Measurements from ENCODE around the gene FLOT1. TPM values are rescaled to one million over a fixed set of nuclear protein-coding genes. Genes with fewer than 3 reads are reported as not detected.

Gene FLOT1
- total RNA-seq, 2 experiments from 2014 or later, result 31.6 TPM

- ChIA-PET POLR2A (interaction anchor here (1.3 to 2.3 kb wide), 3 partner anchors 9 to 12 kb away, joined by 4 to 7 read pairs (median 4); no protein-coding TSS in a partner anchor), CTCF (no interaction called here)
- peaks cover 63% of the 10 kb centered on the region for H3K4me1 Mint-ChIP-seq (ENCODE audit: low read depth)
- H3K27ac ChIP-seq (ENCODE audit: low read depth in 1 of 2, low read length in 2 of 2), result no peak overlapping the region
- no peak for DNase-seq
- TF ChIP-seq CTCF (IDR thresholded peaks at IDR 0.05), result no peak
- no peaks in the 10 kb centered on the region for H3K27me3 Mint-ChIP-seq
- H3K36me3 Mint-ChIP-seq (ENCODE audit: low read depth), result no peaks in the 10 kb centered on the region
- no peak overlapping the region for H3K4me3 Mint-ChIP-seq
- H3K9me3 Mint-ChIP-seq, result no peaks in the 10 kb centered on the region
- intact Hi-C loops (cut with DNase I, micrococcal nuclease), result no loop called here
- H3K27me3 ChIP-seq (ENCODE audit: control insufficient read depth in 1 of 2, insufficient read depth in 2 of 2, low read length in 2 of 2), result no peaks in the 10 kb centered on the region
- H3K9me3 ChIP-seq (ENCODE audit: control insufficient read depth in 1 of 2, insufficient read depth in 1 of 2, low read length in 2 of 2), result no peaks in the 10 kb centered on the region
- peaks cover 21% of the 10 kb centered on the region for H3K4me1 ChIP-seq (ENCODE audit: insufficient read depth, low read length)
- H3K4me3 ChIP-seq (ENCODE audit: low read length), result no peak overlapping the region
- ATAC-seq (ENCODE audit: poor library complexity), result no peak
- H3K27ac Mint-ChIP-seq, result peak overlapping the region; percentile 16
- no peaks in the 10 kb centered on the region for H3K36me3 ChIP-seq (ENCODE audit: insufficient read depth, low read length)
Measured at GRCh38 chr6:30778001-30778635, 35.6 kb upstream of the FLOT1 start.

- Mint-ChIP-seq H3K4me3 (no peak overlapping the region), H3K4me1 (ENCODE audit: low read depth) (peaks cover 67% of the 10 kb centered on the region), H3K36me3 (ENCODE audit: low read depth) (no peaks in the 10 kb centered on the region), H3K27ac (no peak overlapping the region), H3K27me3 (no peaks in the 10 kb centered on the region), H3K9me3 (no peaks in the 10 kb centered on the region)
- intact Hi-C loops (cut with DNase I, micrococcal nuclease), result no loop called here
- Histone ChIP-seq H3K4me1 (ENCODE audit: insufficient read depth, low read length) (peaks cover 21% of the 10 kb centered on the region), H3K27me3 (ENCODE audit: control insufficient read depth in 1 of 2, insufficient read depth in 2 of 2, low read length in 2 of 2) (no peaks in the 10 kb centered on the region), H3K27ac (ENCODE audit: low read depth in 1 of 2, low read length in 2 of 2) (no peak overlapping the region), H3K36me3 (ENCODE audit: insufficient read depth, low read length) (no peaks in the 10 kb centered on the region), H3K4me3 (ENCODE audit: low read length) (no peak overlapping the region), H3K9me3 (ENCODE audit: control insufficient read depth in 1 of 2, insufficient read depth in 1 of 2, low read length in 2 of 2) (no peaks in the 10 kb centered on the region)
- no peak for TF ChIP-seq CTCF (IDR thresholded peaks at IDR 0.05)
- ATAC-seq (ENCODE audit: poor library complexity) (no peak), DNase-seq (no peak)
- POLR2A ChIA-PET, result interaction anchor here (0.8 to 1.5 kb wide), 3 partner anchors 11 to 29 kb away, joined by 3 to 4 read pairs (median 4); no protein-coding TSS in a partner anchor
- CTCF ChIA-PET, result no interaction called here
Measured at GRCh38 chr6:30777155-30777485, 34.6 kb upstream of the FLOT1 start.

- H3K36me3 Mint-ChIP-seq (ENCODE audit: low read depth), result no peaks in the 10 kb centered on the region
- Histone ChIP-seq H3K27ac (ENCODE audit: low read depth in 1 of 2, low read length in 2 of 2) (no peak overlapping the region), H3K4me1 (ENCODE audit: insufficient read depth, low read length) (peaks cover 17% of the 10 kb centered on the region), H3K36me3 (ENCODE audit: insufficient read depth, low read length) (no peaks in the 10 kb centered on the region), H3K9me3 (ENCODE audit: control insufficient read depth in 1 of 2, insufficient read depth in 1 of 2, low read length in 2 of 2) (no peaks in the 10 kb centered on the region), H3K4me3 (ENCODE audit: low read length) (no peak overlapping the region), H3K27me3 (ENCODE audit: control insufficient read depth in 1 of 2, insufficient read depth in 2 of 2, low read length in 2 of 2) (no peaks in the 10 kb centered on the region)
- DNase-seq (no peak), ATAC-seq (ENCODE audit: poor library complexity) (no peak)
- H3K4me1 Mint-ChIP-seq (ENCODE audit: low read depth), result peaks cover 65% of the 10 kb centered on the region
- TF ChIP-seq CTCF (IDR thresholded peaks at IDR 0.05), result no peak
- POLR2A ChIA-PET, result interaction anchor here (0.8 to 1.5 kb wide), 3 partner anchors 11 to 30 kb away, joined by 3 to 4 read pairs (median 4); no protein-coding TSS in a partner anchor
- H3K27ac Mint-ChIP-seq, result no peak overlapping the region
- no peaks in the 10 kb centered on the region for H3K9me3 Mint-ChIP-seq
- no peak overlapping the region for H3K4me3 Mint-ChIP-seq
- intact Hi-C loops (cut with DNase I, micrococcal nuclease), result no loop called here
- CTCF ChIA-PET, result no interaction called here
- H3K27me3 Mint-ChIP-seq, result no peaks in the 10 kb centered on the region
Measured at GRCh38 chr6:30776390-30777154, 34.1 kb upstream of the FLOT1 start.

All from CD4-positive, alpha-beta T cell (primary cell).